22Rv1 (cell line): ENCODE data around the gene ACKR3.

Source experiments
- CTCF ChIP-seq: fragments of 450-650 bp; IDR thresholded peaks from 2 replicates; pipeline ENCODE4 v1.5.1; 2017; ENCODE audit warnings: mild to moderate bottlenecking
- ZFX ChIP-seq: fragments of 450-650 bp; IDR thresholded peaks from 2 replicates; pipeline ENCODE4 v1.6.1; 2017; ENCODE audit warnings: antibody characterized with exemption, borderline replicate concordance

DNA sequence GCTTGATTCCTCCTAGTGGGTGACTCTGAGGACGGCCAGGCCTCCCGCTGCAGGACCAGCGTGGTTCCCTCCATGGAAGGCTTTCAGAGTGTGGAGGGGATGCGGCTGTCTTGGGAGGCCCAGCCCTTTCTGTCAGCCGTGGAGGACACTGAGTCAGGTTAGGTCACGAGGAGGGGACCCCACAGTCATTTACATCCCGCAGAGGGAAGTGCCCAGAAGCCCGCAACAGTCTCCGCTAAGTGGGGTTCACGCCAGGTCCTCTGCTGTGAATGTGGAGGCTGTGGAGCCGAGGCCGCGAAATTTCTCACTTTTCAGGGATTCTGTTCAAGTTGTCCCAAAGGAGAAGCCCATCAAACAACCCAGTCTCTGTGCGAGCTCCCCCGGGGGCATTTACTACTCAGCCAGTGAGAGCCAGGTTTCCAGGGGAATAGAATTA, 8.8 kb downstream of the ACKR3 start:
- TF ChIP-seq CTCF (no peak), ZFX (no peak)
